H9 (cell line): ENCODE results near the gene IQCM. TPM values are rescaled to one million over a fixed set of nuclear protein-coding genes. Genes with fewer than 3 reads are reported as not detected.

Experiments
- DNase-seq: peaks from one replicate; pipeline ENCODE4 v3.0.0-alpha.2; 2017
- H2AFZ ChIP-seq: one replicate; pipeline ENCODE4 v1.6.1; 2013; ENCODE audit warnings: mild to moderate bottlenecking, low read length, control low read depth, moderate library complexity
- H2AK5ac ChIP-seq: 2 replicates; pipeline ENCODE4 v1.6.1; 2013; ENCODE audit warnings: low read length, control low read depth, mixed read lengths; ENCODE audit not compliant: insufficient read length
- H2BK120ac ChIP-seq: one replicate; pipeline ENCODE4 v1.6.1; 2013; ENCODE audit warnings: low read depth, mild to moderate bottlenecking, low read length, control low read depth, inconsistent platforms; ENCODE audit not compliant: poor library complexity, severe bottlenecking
- H2BK12ac ChIP-seq: 2 replicates; pipeline ENCODE4 v1.6.1; 2013; ENCODE audit warnings: low read length, control low read depth, mixed read lengths, low read depth; ENCODE audit not compliant: insufficient read length
- H2BK15ac ChIP-seq: 2 replicates; pipeline ENCODE4 v1.6.1; 2013; ENCODE audit warnings: low read depth, low read length, control low read depth
- H2BK20ac ChIP-seq: one replicate; pipeline ENCODE4 v1.6.1; 2013; ENCODE audit warnings: low read depth, mild to moderate bottlenecking, low read length, control low read depth, inconsistent platforms; ENCODE audit not compliant: poor library complexity, severe bottlenecking
- H2BK5ac ChIP-seq: 2 replicates; pipeline ENCODE4 v1.6.1; 2013; ENCODE audit warnings: low read length, control low read depth, mixed read lengths; ENCODE audit not compliant: insufficient read length
- H3K14ac ChIP-seq: 2 replicates; pipeline ENCODE4 v1.6.1; 2013; ENCODE audit warnings: low read length, control low read depth; ENCODE audit not compliant: insufficient read depth
- H3K18ac ChIP-seq: 2 replicates; pipeline ENCODE4 v1.6.1; 2013; ENCODE audit warnings: low read depth, mild to moderate bottlenecking, mixed read lengths, low read length, control low read depth; ENCODE audit not compliant: insufficient read length
- H3K23ac ChIP-seq: 2 replicates; pipeline ENCODE4 v1.6.1; 2013; ENCODE audit warnings: low read length, control low read depth, mixed read lengths, low read depth; ENCODE audit not compliant: insufficient read length
- H3K23me2 ChIP-seq: 2 replicates; pipeline ENCODE4 v1.6.1; 2013; ENCODE audit warnings: low read depth, mild to moderate bottlenecking, mixed read lengths, low read length, control low read depth; ENCODE audit not compliant: insufficient read length, poor library complexity, severe bottlenecking
- H3K27ac ChIP-seq: 2 replicates; pipeline ENCODE4 v1.5.1; 2013; ENCODE audit warnings: low read length, control low read depth, mixed read lengths, low read depth; ENCODE audit not compliant: insufficient read length
- H3K27me3 ChIP-seq: 2 replicates; pipeline ENCODE4 v1.6.1; 2013; ENCODE audit warnings: low read length, control low read depth, inconsistent platforms; ENCODE audit not compliant: insufficient read depth
- H3K4ac ChIP-seq: 2 replicates; pipeline ENCODE4 v1.6.1; 2013; ENCODE audit warnings: low read depth, mild to moderate bottlenecking, control low read depth, inconsistent platforms, low read length, moderate library complexity
- H3K4me1 ChIP-seq: 2 replicates; pipeline ENCODE4 v1.6.1; 2013; ENCODE audit warnings: low read length, control low read depth, inconsistent platforms; ENCODE audit not compliant: insufficient read depth
- H3K4me2 ChIP-seq: 2 replicates; pipeline ENCODE4 v1.6.1; 2013; ENCODE audit warnings: low read length, control low read depth, mixed read lengths; ENCODE audit not compliant: insufficient read length, insufficient read depth
- H3K56ac ChIP-seq: 2 replicates; pipeline ENCODE4 v1.6.1; 2013; ENCODE audit warnings: low read depth, mild to moderate bottlenecking, mixed read lengths, low read length, control low read depth; ENCODE audit not compliant: insufficient read length
- H3K79me1 ChIP-seq: 2 replicates; pipeline ENCODE4 v1.6.1; 2013; ENCODE audit warnings: low read depth, mild to moderate bottlenecking, moderate library complexity, low read length, control low read depth, inconsistent platforms; ENCODE audit not compliant: insufficient read depth, poor library complexity, severe bottlenecking
- H3K79me2 ChIP-seq: 2 replicates; pipeline ENCODE4 v1.6.1; 2013; ENCODE audit warnings: low read length, control low read depth, inconsistent platforms; ENCODE audit not compliant: insufficient read depth
- H3K9ac ChIP-seq: 2 replicates; pipeline ENCODE4 v1.6.1; 2013; ENCODE audit warnings: low read length, control low read depth, mixed read lengths; ENCODE audit not compliant: insufficient read length; ENCODE audit errors: extremely low read depth
- H3K9me3 ChIP-seq: one replicate; pipeline ENCODE4 v1.6.1; 2013; ENCODE audit warnings: low read depth, low read length, inconsistent platforms; ENCODE audit not compliant: control insufficient read depth
- H3T11ph ChIP-seq: one replicate; pipeline ENCODE4 v1.6.1; 2013; ENCODE audit warnings: mild to moderate bottlenecking, low read length, control low read depth, inconsistent platforms
- H4K20me1 ChIP-seq: one replicate; pipeline ENCODE4 v1.6.1; 2013; ENCODE audit not compliant: control insufficient read depth, insufficient read length, insufficient read depth
- H4K5ac ChIP-seq: 2 replicates; pipeline ENCODE4 v1.6.1; 2013; ENCODE audit warnings: low read depth, mild to moderate bottlenecking, mixed read lengths, low read length, control low read depth; ENCODE audit not compliant: insufficient read length
- H4K8ac ChIP-seq: replicated peaks from 2 replicates; pipeline ENCODE4 v1.6.1; 2013; ENCODE audit warnings: low read length, control low read depth, mixed read lengths, low read depth; ENCODE audit not compliant: insufficient read length
- H4K91ac ChIP-seq: 2 replicates; pipeline ENCODE4 v1.6.1; 2013; ENCODE audit warnings: low read depth, mild to moderate bottlenecking, moderate library complexity, mixed read lengths, low read length, control low read depth; ENCODE audit not compliant: insufficient read length
- H3K27ac Mint-ChIP-seq, 3 experiments: 2 replicates in 2 of 3; 3 replicates in 1 of 3; pipeline ENCODE4 v1.8.0; 2020 to 2021; ENCODE audit warnings: mixed read lengths in 3 of 3, mild to moderate bottlenecking in 1 of 3, moderate library complexity in 1 of 3
- H3K27me3 Mint-ChIP-seq: 2 replicates; pipeline ENCODE4 v1.8.0; 2021; ENCODE audit warnings: low read depth, mild to moderate bottlenecking, moderate library complexity, mixed read lengths
- H3K36me3 Mint-ChIP-seq, 3 experiments: 2 replicates in 2 of 3; 3 replicates in 1 of 3; pipeline ENCODE4 v1.8.0; 2020 to 2021; ENCODE audit warnings: low read depth in 3 of 3, mixed read lengths in 3 of 3; ENCODE audit not compliant: insufficient read depth in 1 of 3
- H3K4me1 Mint-ChIP-seq, 2 experiments: 2 replicates each; pipeline ENCODE4 v1.8.0; 2020; ENCODE audit warnings: mixed read lengths in 2 of 2
- H3K4me3 Mint-ChIP-seq, 2 experiments: 2 replicates in 1 of 2; 3 replicates in 1 of 2; pipeline ENCODE4 v1.8.0; 2020 to 2021; ENCODE audit warnings: mild to moderate bottlenecking in 2 of 2, mixed read lengths in 2 of 2, moderate library complexity in 1 of 2
- H3K9me3 Mint-ChIP-seq, 2 experiments: 2 replicates in 1 of 2; 3 replicates in 1 of 2; pipeline ENCODE4 v1.8.0; 2020; ENCODE audit warnings: mild to moderate bottlenecking in 2 of 2, mixed read lengths in 2 of 2, moderate library complexity in 1 of 2
- WGBS: extraction: QIAGEN DNeasy Blood & Tissue Kit; methylation state at CpG from one replicate; pipeline ENCODE4 v1.1.7; 2013; ENCODE audit warnings: missing lambda C conversion rate, low lambda C conversion rate, mixed read lengths; ENCODE audit not compliant: insufficient read length; ENCODE audit errors: extremely low coverage; 5-methylcytosine and 5-hydroxymethylcytosine counted together
- total RNA-seq: library from RNA; stranded (reverse); gene quantifications from 2 replicates; pipeline ENCODE4 v1.2.1, GENCODE V29; 2021
- TF ChIP-seq, protein P1 (sequence below): fragments of 200-600 bp; sonication (generic); conservative IDR thresholded peaks from 3 replicates; pipeline ENCODE4 v1.8.0; 2021; ENCODE audit warnings: antibody characterized with exemption, mild to moderate bottlenecking

The IQCM gene
- total RNA-seq, 1 experiment from 2014 or later: 0.15 TPM

DNA sequence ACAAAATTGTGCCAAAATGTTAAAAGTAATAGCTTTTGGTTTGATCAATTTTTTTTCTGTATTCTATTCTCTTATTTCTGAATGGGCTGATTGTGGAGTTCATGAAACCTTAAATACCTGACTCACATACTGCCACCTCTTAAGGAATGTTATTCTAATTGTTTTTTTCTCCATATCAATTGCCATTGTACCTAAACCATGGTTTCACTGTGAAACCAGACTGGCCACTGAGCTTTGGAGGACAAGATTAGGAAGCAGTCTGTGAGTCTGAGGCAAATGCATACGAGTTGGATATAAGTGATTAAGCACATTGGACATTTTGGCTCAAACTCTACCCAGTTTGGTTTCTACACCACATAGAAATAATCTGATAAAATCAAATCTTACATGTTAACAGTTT, 184.0 kb downstream of the IQCM start:
- Histone ChIP-seq H3K18ac (no peak overlapping the region), H3K27me3 (no peaks in the 10 kb centered on the region), H2BK15ac (no peak overlapping the region), H3K4ac (no peak overlapping the region), H2BK120ac (no peak overlapping the region), H4K20me1 (no peaks in the 10 kb centered on the region), H3K79me1 (no peaks in the 10 kb centered on the region), H3K79me2 (no peaks in the 10 kb centered on the region), H3T11ph (no peak overlapping the region), H3K9me3 (no peaks in the 10 kb centered on the region), H3K23ac (no peak overlapping the region), H3K4me2 (no peak overlapping the region), H3K27ac (no peak overlapping the region), H4K5ac (no peak overlapping the region), H3K14ac (no peak overlapping the region), H2AK5ac (no peak overlapping the region), H4K91ac (no peak overlapping the region), H4K8ac (no peak overlapping the region), H2BK12ac (no peak overlapping the region), H3K23me2 (no peaks in the 10 kb centered on the region), H2BK20ac (no peak overlapping the region), H3K56ac (no peak overlapping the region), H3K4me1 (peaks cover 2% of the 10 kb centered on the region; the same call in 1 of the 2 replicates), H2AFZ (no peak overlapping the region), H2BK5ac (no peak overlapping the region), H3K9ac (no peak overlapping the region)
- Mint-ChIP-seq H3K36me3 (no peaks in the 10 kb centered on the region), H3K4me3 (no peak overlapping the region), H3K27ac (peak overlapping the region in 1 of 3 experiments; percentile 61; a peak in 1 of 7 replicates), H3K4me1 (peaks cover 10 to 14% of the 10 kb centered on the region in 2 experiments), H3K9me3 (no peaks in the 10 kb centered on the region), H3K27me3 (no peaks in the 10 kb centered on the region)
- no CpG with 5 or more reads among the region's 1 CpG for WGBS
- TF ChIP-seq, protein P1, sequence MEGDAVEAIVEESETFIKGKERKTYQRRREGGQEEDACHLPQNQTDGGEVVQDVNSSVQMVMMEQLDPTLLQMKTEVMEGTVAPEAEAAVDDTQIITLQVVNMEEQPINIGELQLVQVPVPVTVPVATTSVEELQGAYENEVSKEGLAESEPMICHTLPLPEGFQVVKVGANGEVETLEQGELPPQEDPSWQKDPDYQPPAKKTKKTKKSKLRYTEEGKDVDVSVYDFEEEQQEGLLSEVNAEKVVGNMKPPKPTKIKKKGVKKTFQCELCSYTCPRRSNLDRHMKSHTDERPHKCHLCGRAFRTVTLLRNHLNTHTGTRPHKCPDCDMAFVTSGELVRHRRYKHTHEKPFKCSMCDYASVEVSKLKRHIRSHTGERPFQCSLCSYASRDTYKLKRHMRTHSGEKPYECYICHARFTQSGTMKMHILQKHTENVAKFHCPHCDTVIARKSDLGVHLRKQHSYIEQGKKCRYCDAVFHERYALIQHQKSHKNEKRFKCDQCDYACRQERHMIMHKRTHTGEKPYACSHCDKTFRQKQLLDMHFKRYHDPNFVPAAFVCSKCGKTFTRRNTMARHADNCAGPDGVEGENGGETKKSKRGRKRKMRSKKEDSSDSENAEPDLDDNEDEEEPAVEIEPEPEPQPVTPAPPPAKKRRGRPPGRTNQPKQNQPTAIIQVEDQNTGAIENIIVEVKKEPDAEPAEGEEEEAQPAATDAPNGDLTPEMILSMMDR: no peak
- DNase-seq: no peak
